Activated naive CD4-positive, alpha-beta T cell treated with anti-CD3 and anti-CD28 coated beads, Interleukin-2, amount 50 U/mL, for 24 hours (primary cell): ENCODE data around the gene SFMBT2.
A peak's percentile ranks its signal among the peaks of the same experiment; 100 is the strongest.

Experiments
- H3K27ac Mint-ChIP-seq: one replicate; pipeline ENCODE4 v1.8.0; 2021; ENCODE audit warnings: mild to moderate bottlenecking, mixed read lengths
- H3K27me3 Mint-ChIP-seq: one replicate; pipeline ENCODE4 v1.8.0; 2021; ENCODE audit warnings: mixed read lengths
- H3K36me3 Mint-ChIP-seq: one replicate; pipeline ENCODE4 v1.8.0; 2021; ENCODE audit warnings: mixed read lengths
- H3K4me1 Mint-ChIP-seq: one replicate; pipeline ENCODE4 v1.8.0; 2021; ENCODE audit warnings: mixed read lengths
- H3K4me3 Mint-ChIP-seq: one replicate; pipeline ENCODE4 v1.8.0; 2021; ENCODE audit warnings: mild to moderate bottlenecking, mixed read lengths
- H3K9me3 Mint-ChIP-seq: one replicate; pipeline ENCODE4 v1.8.0; 2021; ENCODE audit warnings: mixed read lengths

SFMBT2 gene

DNA sequence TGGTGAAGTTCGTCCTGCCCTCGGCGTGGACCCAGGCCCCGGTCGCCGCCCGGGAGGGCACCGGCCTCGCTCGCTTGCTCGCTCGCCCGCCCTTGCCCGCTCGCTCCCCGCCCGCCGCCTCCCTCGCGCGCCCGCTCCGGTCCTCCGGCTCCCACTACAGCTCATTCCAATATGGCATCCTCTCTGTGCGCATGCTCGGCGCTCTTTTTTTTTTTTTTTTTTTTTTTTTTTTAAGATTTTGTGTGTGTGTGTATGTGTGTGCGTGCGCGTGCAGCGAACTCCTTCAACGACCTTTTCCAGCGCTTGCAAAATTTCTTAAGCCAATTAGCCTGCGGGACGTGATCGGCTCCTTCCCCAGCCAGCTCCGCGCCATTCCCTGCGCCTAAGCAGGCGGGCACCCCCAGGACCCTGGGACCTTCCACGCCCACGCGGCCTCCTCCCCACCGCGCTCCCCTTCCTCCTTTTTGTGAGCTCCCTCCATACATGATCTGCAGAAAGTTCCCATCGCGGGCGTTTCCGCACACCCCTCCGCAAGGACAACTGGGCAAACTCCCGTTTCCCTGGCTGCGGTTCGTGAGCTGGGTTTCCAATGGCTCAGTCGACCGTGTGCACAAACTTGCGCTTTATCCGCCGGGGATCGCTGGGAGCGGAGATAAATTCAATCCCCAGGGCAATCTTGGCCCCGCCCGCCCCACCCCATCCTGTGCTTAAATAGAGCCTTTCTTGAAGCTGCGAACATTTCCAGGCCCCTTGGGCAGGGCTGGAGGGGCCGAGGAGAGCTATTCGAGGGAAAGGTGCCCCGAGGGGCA lies at the start of gene SFMBT2:
Gene SFMBT2, minus strand, starts transcription at position 173 of the 809 bp plus-strand sequence. CDS start 29,136 bp downstream, outside the sequence.
- peaks cover 2% of the 10 kb centered on the region for H3K27me3 Mint-ChIP-seq
- peak within 1 kb of the TSS; percentile 99 for H3K27ac Mint-ChIP-seq
- H3K36me3 Mint-ChIP-seq, result no peaks in the 10 kb centered on the region
- H3K4me3 Mint-ChIP-seq, result peak within 1 kb of the TSS; percentile 99
- peaks cover 33% of the 10 kb centered on the region for H3K4me1 Mint-ChIP-seq
- H3K9me3 Mint-ChIP-seq, result no peaks in the 10 kb centered on the region

DNA sequence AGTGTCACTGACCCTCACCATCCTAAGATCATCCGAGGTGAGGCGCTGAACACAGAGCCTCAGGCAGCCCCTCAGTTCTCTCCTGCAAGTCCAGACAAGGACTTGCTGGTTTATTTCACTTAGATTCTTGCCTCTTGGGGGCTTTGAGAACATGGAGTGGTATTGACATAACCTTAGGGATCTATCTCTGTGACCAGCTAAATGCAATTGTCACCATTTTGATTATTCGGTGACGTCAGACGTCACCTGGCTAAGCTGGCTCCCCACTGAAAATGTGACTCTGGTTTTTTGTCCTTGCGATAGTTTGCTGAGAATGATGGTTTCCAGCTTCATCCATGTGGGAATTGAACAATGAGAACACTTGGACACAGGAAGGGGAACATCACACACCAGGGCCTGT lies 49.2 kb upstream of the SFMBT2 start:
- H3K4me1 Mint-ChIP-seq, result peaks cover 4% of the 10 kb centered on the region
- no peaks in the 10 kb centered on the region for H3K36me3 Mint-ChIP-seq
- H3K9me3 Mint-ChIP-seq, result no peaks in the 10 kb centered on the region
- no peak overlapping the region for H3K27ac Mint-ChIP-seq
- H3K27me3 Mint-ChIP-seq, result no peaks in the 10 kb centered on the region
- H3K4me3 Mint-ChIP-seq, result no peak overlapping the region

DNA sequence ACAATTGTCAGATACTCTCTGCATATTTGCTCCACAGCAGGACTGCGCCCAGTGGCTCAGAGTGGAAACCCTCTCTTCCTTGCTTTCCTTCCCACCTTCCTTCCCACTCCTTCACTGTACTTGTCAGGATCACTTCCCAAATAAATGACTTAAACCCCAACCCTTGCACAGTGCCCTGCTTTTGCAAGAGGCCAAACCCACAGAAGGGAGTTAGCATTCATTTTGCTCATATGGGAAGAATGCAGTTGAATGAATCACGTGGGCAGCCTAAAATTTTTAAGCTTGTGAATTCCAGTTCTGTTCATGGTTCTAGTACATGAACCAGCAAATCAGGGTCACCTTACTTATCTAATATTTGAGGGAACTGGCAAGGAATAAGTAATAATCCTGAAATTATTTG lies 47.7 kb upstream of the SFMBT2 start:
- Mint-ChIP-seq H3K36me3 (no peaks in the 10 kb centered on the region), H3K4me3 (no peak overlapping the region), H3K4me1 (peaks cover under 1% of the 10 kb centered on the region), H3K27ac (no peak overlapping the region), H3K9me3 (no peaks in the 10 kb centered on the region), H3K27me3 (no peaks in the 10 kb centered on the region)

DNA sequence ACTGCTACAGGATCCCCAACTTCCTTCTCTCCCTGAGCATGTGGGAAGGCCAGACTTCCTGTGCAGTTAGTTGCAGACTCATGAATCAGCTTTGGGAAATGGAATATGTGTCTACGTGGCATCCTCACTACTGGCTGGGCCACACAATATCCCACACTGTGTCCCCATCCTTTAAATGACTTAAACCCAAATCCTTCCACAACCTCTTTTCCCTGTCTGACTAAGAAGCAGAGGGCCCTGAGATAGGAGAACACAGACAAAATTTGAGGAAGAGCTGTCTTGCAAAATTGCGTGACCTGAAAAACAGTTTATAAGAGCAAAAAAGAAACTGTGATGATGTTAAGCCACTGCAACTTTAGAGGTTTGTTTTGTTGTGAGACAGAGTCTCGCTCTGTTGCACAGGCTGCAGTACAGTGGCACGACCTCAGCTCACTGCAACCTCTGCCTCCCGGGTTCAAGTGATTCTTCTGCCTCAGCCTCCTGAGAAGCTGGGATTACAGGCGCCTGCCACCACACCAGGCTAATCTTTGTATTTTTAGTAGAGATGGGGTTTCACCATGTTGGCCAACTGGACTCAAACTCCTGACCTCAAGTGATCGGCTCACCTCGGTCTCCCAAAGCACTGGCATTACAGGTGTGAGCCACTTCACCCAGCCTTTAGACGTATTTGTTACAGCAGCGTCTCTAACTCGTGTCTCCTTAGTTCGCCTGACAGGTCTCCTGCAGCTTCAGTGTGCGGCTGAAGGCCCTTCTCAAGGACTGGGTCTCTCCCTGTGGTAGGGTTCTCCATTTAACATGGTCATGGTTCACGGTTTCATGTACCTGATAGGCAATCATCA lies 46.9 kb upstream of the SFMBT2 start:
- Mint-ChIP-seq H3K4me1 (no peaks in the 10 kb centered on the region), H3K9me3 (no peaks in the 10 kb centered on the region), H3K4me3 (no peak overlapping the region), H3K36me3 (no peaks in the 10 kb centered on the region), H3K27ac (no peak overlapping the region), H3K27me3 (no peaks in the 10 kb centered on the region)

DNA sequence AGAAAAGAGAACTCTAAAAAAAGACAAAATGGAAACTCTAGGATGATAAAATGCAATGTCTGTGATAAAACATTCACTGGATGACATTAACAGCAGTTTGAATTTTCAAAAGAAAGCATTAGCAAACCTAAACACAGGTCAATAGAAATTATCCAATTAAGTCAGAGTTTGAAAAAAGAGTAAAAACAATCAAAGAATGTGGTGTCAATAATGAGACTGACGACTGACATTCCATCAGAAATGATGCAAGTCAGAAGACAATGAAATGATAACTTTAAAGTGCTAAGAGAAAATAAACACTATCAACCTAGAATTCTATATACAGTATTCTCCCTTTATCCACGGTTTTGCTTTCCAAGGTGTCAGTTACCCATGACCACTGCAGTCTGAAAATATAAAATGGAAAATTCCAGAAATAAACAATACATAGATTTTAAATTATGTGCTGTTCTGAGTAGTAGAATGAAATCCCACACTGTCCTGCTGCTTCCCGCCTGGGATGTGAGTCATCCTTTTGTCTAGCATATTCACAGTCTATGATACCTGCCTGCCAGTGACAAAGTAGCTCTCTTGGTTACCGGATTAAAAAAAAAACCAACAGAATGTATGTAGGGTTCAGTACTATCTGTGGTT lies 38.3 kb upstream of the SFMBT2 start:
- Mint-ChIP-seq H3K27me3 (no peaks in the 10 kb centered on the region), H3K27ac (no peak overlapping the region), H3K4me1 (peaks cover 13% of the 10 kb centered on the region), H3K9me3 (peaks cover 9% of the 10 kb centered on the region), H3K4me3 (no peak overlapping the region), H3K36me3 (peaks cover 5% of the 10 kb centered on the region)

DNA sequence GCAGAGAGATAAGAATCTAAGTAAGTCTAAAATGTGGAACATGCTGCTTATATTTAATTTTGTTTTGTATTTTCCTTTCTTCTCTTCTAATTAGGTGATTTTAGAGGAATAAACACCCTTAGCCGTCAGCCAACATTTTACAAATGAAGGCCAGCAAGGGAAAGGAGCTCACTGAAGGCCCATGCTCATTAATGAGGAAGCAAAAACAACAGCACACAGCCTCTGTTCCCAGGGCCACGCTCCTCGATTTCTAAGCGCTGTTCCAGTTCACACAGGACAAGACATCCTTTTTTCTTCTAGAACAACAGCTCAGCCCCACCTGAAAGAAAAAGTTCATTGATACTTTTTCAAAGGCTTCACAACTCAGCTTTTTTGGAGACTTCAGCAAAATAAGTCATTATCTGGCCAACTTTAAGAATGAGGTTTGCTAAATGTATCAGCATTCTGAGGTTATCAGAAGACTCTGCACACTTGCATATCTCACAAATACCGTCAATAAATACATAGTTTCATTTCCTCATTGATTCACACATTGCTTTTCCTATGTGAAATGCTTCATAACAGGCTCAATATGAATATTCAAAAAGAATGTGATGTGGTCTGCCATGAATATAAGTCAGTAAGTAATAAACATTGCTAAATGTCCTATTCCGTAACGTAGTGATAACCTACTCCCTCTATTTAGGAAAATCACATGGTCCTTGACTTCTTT lies 34.8 kb upstream of the SFMBT2 start:
- Mint-ChIP-seq H3K4me1 (peaks cover 13% of the 10 kb centered on the region), H3K4me3 (no peak overlapping the region), H3K27me3 (no peaks in the 10 kb centered on the region), H3K36me3 (peaks cover 5% of the 10 kb centered on the region), H3K27ac (no peak overlapping the region), H3K9me3 (peaks cover 9% of the 10 kb centered on the region)

DNA sequence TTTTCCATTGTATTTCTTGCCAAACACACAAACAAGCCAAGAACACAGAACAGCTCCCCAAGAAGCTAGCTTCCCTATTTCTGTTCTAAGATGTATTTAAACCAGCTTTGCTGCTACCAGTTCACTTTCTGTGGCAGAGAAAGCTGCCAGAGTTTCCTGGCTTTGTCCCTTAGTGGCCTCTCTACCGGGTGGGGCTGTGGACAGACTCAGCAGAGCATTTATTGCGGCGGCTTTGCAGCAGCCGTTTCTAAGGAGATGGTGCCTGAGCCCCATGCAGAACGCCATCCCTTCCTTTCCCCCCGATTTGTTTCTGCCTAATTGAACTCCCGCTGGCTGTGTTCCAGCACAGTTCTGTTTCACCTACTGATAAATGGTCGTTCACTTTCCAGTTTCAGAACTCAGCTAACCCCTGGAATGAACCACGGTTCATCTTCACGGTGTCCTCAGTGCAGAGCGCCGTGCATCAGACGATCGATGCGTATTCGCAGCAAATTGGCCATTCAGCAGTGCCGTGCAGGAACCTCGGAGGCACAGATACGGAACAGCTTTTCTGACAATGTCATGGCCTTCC lies 33.8 kb upstream of the SFMBT2 start:
- Mint-ChIP-seq H3K27me3 (no peaks in the 10 kb centered on the region), H3K36me3 (peaks cover 5% of the 10 kb centered on the region), H3K4me3 (no peak overlapping the region), H3K9me3 (peaks cover 9% of the 10 kb centered on the region), H3K4me1 (peaks cover 13% of the 10 kb centered on the region), H3K27ac (no peak overlapping the region)

DNA sequence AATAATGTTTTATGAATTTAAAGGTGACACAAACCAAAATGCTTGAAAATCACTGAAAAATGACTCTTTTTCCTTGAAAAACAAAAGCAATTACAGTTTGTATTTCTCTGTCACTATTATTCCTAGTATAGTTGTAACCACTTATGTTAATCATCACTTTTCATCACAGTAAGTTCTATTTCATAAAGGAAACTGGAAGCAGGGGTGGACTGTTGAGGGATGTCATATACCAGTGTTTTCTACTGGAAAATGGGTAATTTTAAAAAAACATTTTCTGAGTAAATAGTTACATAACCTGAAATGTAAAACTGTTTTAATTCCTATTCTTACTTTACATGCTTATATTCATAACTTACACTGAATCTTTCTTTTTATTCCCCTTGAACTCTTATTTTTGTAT lies 32.2 kb upstream of the SFMBT2 start:
- Mint-ChIP-seq H3K4me3 (no peak overlapping the region), H3K36me3 (no peaks in the 10 kb centered on the region), H3K27ac (no peak overlapping the region), H3K9me3 (no peaks in the 10 kb centered on the region), H3K27me3 (no peaks in the 10 kb centered on the region), H3K4me1 (peaks cover 13% of the 10 kb centered on the region)

DNA sequence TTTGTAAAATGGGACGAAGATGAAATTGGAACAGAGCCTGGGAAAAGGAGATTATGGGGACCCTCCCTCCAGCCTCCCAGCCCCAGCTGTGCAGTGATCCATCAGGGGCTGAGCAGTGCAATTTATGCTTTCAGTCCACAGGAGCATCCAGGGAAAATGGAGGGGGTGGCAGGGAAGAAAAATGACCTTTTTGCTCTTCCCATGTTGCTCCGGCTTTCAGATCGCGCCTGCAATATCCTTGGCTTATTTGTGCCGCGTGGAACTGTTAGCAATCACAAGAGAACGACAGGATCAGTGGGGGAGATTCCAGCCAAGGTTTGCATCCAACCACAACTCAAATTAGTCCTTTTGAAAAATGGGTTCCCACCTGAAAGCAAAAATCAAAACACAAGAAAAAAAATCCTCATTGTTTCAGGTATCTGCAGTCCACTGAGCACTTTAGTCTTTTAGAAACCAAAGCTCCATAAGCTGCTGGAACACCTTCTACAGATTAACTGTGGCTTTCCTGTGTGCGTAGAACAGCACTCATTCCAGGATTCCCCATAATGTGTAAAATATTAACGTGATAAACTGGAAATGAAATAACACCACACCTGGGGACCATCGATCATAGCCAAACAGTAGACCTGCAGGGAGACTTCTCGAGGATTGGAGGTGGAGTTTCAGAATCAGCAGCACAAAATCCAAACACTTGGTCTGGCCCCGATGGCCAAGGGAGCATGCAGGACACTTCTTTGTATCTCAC lies 30.7 kb upstream of the SFMBT2 start:
- no peak overlapping the region for H3K4me3 Mint-ChIP-seq
- no peaks in the 10 kb centered on the region for H3K27me3 Mint-ChIP-seq
- H3K27ac Mint-ChIP-seq, result no peak overlapping the region
- H3K9me3 Mint-ChIP-seq, result no peaks in the 10 kb centered on the region
- H3K4me1 Mint-ChIP-seq, result peaks cover 20% of the 10 kb centered on the region
- no peaks in the 10 kb centered on the region for H3K36me3 Mint-ChIP-seq

DNA sequence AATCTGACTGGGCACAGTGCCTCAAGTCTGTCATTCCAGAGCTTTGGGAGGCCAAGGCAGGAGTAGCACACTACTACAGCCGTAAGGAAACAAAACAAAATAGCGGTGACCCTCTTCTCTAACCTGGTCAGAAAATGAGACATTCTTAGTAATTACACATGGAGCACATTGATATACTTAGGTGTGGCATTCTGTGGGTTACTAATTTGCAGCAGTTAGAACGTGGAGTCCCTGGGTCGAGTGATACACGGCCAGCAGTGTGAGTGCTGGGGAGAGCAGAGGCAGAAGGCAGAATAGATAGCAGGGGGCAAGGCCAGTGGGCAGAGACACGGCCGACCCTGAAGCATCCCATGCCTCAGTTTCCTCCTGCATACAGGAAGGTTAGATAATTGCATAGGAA lies 28.9 kb upstream of the SFMBT2 start:
- peaks cover 13% of the 10 kb centered on the region for H3K4me1 Mint-ChIP-seq
- H3K27ac Mint-ChIP-seq, result no peak overlapping the region
- H3K27me3 Mint-ChIP-seq, result no peaks in the 10 kb centered on the region
- no peaks in the 10 kb centered on the region for H3K36me3 Mint-ChIP-seq
- H3K4me3 Mint-ChIP-seq, result no peak overlapping the region
- no peaks in the 10 kb centered on the region for H3K9me3 Mint-ChIP-seq

DNA sequence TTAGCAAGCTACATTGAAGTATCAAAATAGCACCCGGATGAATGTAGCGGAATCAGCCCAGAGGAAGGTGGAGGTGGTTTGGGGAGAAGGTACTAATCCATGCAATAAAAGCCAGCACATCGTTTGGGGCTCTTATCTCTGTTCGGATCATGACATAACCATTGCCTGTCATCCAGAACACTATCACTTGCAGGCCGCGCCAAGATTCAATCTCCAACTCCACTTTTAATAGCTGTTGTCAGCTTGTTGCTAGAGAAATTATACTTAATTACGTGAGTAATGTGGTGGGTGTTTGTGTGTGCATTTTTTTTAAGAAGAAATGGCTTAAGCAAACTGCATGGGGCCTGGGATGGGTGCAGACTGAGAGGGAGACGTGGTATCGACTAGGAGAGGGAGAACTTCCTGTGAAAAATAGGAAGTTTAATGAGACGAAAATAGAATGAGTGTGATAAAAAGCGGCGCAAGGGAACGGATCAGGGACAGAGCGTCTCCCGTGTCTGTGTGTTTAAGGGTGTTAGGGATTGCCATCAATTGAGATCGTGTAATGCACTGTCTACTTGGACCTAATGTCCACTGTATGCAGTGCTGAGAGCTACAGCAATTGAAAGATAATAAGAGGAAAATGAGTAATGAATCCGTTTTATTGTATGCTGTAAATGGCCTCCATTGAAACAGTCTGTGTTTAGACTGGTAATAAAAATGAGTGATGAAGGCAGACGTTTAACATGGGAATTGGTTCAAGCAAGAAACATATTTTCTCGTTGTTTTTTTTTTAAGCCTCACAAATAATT lies 27.6 kb upstream of the SFMBT2 start:
- no peaks in the 10 kb centered on the region for H3K36me3 Mint-ChIP-seq
- H3K27ac Mint-ChIP-seq, result no peak overlapping the region
- H3K27me3 Mint-ChIP-seq, result no peaks in the 10 kb centered on the region
- peaks cover 12% of the 10 kb centered on the region for H3K4me1 Mint-ChIP-seq
- H3K9me3 Mint-ChIP-seq, result no peaks in the 10 kb centered on the region
- no peak overlapping the region for H3K4me3 Mint-ChIP-seq

DNA sequence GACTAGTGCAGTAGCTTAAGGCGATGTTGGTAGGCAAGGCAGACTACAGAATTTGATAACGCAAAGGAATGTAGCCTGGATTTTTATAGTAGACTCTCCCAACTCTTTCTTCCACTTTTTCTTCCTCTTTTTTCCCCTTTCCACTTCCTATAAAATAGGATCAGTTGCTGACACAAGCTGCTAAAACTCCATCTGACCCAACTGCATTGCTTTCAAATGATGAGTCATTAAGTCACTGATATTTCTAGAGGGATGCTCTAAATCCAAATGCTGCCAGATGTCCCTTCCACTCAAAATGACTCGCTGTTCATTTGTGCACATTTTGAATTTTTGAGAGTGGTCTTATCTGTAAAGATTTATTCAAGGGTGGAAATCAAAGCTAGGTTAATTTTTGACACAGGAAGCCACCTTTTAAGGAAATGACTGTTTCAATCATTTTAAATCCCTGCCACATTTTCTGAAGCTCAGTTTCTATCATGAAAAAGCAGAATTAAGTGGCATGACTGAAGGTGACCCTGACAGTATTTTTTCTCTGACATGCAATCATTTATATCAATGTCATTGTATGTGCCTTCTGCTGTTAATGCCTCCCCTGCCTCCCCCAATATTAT lies 25.8 kb upstream of the SFMBT2 start:
- H3K4me1 Mint-ChIP-seq, result peaks cover 12% of the 10 kb centered on the region
- H3K9me3 Mint-ChIP-seq, result no peaks in the 10 kb centered on the region
- no peaks in the 10 kb centered on the region for H3K27me3 Mint-ChIP-seq
- no peak overlapping the region for H3K4me3 Mint-ChIP-seq
- H3K27ac Mint-ChIP-seq, result no peak overlapping the region
- no peaks in the 10 kb centered on the region for H3K36me3 Mint-ChIP-seq

DNA sequence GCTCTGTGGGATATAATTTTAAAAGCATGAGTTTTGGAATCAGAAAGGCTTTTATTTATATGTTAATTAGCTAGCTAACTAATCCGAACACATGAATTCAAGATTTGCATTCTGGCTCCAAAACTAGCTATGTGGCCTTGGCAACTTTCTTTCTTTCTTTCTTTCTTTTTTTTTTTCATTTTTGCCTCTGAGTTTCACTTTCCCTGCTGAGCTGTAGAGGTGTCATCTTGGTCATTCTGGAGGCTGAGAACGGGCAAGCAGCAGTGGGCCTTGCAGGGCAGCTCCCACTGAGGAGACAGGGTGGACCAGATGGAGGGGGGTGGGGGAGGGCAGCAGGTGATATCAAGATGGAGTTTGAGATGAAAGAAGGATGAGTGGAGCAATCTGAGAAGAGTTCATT lies 24.8 kb upstream of the SFMBT2 start:
- no peaks in the 10 kb centered on the region for H3K9me3 Mint-ChIP-seq
- H3K4me1 Mint-ChIP-seq, result peaks cover 12% of the 10 kb centered on the region
- H3K4me3 Mint-ChIP-seq, result no peak overlapping the region
- no peak overlapping the region for H3K27ac Mint-ChIP-seq
- H3K36me3 Mint-ChIP-seq, result no peaks in the 10 kb centered on the region
- no peaks in the 10 kb centered on the region for H3K27me3 Mint-ChIP-seq

DNA sequence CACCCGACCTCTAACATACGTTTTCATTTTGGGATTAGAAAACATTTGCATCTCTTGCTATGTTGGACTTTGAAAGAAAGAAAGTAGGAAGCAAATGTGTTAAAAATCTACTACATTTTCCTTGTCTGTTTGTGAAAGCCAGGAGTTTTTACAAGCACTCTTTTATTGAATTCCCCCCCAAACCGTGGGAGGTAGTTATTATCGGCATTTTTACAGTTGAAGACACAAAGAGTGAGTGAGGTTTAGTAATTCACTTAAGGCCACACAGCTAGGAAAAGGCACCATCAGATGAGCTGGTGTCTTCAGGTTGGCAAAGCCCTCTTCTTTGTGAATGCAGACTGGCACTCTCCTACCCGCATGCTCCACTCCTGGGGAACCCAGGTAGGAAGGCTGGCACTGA lies 23.5 kb upstream of the SFMBT2 start:
- no peaks in the 10 kb centered on the region for H3K9me3 Mint-ChIP-seq
- peaks cover 12% of the 10 kb centered on the region for H3K4me1 Mint-ChIP-seq
- H3K27ac Mint-ChIP-seq, result no peak overlapping the region
- no peaks in the 10 kb centered on the region for H3K36me3 Mint-ChIP-seq
- H3K27me3 Mint-ChIP-seq, result no peaks in the 10 kb centered on the region
- no peak overlapping the region for H3K4me3 Mint-ChIP-seq
